BJ (cell line): ENCODE data around the gene USP34. TPM values are rescaled to one million over a fixed set of nuclear protein-coding genes. Genes with fewer than 3 reads are reported as not detected.

Experiments
- CTCF ChIA-PET: fragments of 350-600 bp; formaldehyde crosslinking; extraction: SDS; loops from one replicate; lab custom pipeline; 2021; ENCODE audit warnings: antibody characterized with exemption, inconsistent platforms; lab: Yijun Ruan, JAX
- POLR2A ChIA-PET: fragments of 300-600 bp; sonication (Branson Sonifier 250); formaldehyde crosslinking; extraction: SDS; loops from one replicate; lab custom pipeline; 2021; ENCODE audit warnings: antibody characterized with exemption; lab: Charles Lee
- DNase-seq: peaks from one replicate; pipeline ENCODE4 v3.0.0-alpha.2; 2011; ENCODE audit warnings: low read depth
- H3K27me3 ChIP-seq: 2 replicates; pipeline ENCODE4 v1.6.0; 2011; ENCODE audit warnings: low read length; ENCODE audit not compliant: control insufficient read depth, insufficient read depth
- H3K36me3 ChIP-seq: 2 replicates; pipeline ENCODE4 v1.5.1; 2011; ENCODE audit warnings: low read length; ENCODE audit not compliant: control insufficient read depth, insufficient read depth
- H3K4me3 ChIP-seq: 2 replicates; pipeline ENCODE4 v1.5.1; 2011; ENCODE audit warnings: low read depth, mild to moderate bottlenecking, control low read depth, low read length
- CTCF ChIP-seq: IDR thresholded peaks from 2 replicates; pipeline ENCODE4 v1.5.1; 2011; ENCODE audit warnings: low read depth, mild to moderate bottlenecking, control low read depth, inconsistent platforms, low read length, moderate library complexity; ENCODE audit not compliant: insufficient read depth
- polyA plus RNA-seq: library from polyadenylated mRNA; depleted of rRNA; stranded (reverse); fragments of >200 nt; gene quantifications from 2 replicates; pipeline ENCODE4 v1.2.3, GENCODE V29; 2011

The USP34 gene
- polyA plus RNA-seq, 1 experiment: 32.2 TPM

GRCh38 chr2:61327173-61327572, 143.7 kb downstream of the USP34 start:
- TF ChIP-seq CTCF: no peak
- ChIA-PET POLR2A (no interaction called here), CTCF (no interaction called here)
- Histone ChIP-seq H3K4me3 (no peak overlapping the region), H3K27me3 (no peaks in the 10 kb centered on the region), H3K36me3 (peaks cover 4% of the 10 kb centered on the region)
- no peak for DNase-seq

- CTCF ChIA-PET: no interaction called here
- no peak overlapping the region for H3K4me3 ChIP-seq
These were observed 144.5 kb downstream of the USP34 start for GRCh38 chr2:61326423-61326822.

GRCh38 chr2:61320181-61320580, 150.7 kb downstream of the USP34 start:
- H3K36me3 ChIP-seq: peaks cover 4% of the 10 kb centered on the region
- CTCF ChIA-PET: no interaction called here
- TF ChIP-seq CTCF: no peak
- no peak for DNase-seq
- no peaks in the 10 kb centered on the region for H3K27me3 ChIP-seq
- no peak overlapping the region for H3K4me3 ChIP-seq
- POLR2A ChIA-PET: no interaction called here

More at GRCh38 chr2:61326423-61326822, 144.5 kb downstream of the USP34 start:
- POLR2A ChIA-PET: no interaction called here
- no peak for DNase-seq
- TF ChIP-seq CTCF: no peak
- H3K27me3 ChIP-seq: no peaks in the 10 kb centered on the region
- peaks cover 4% of the 10 kb centered on the region for H3K36me3 ChIP-seq

GRCh38 chr2:61318553-61318952, 152.3 kb downstream of the USP34 start:
- CTCF ChIA-PET: interaction anchor here (0.9 kb wide), 1 partner anchor 340 kb away, joined by 3 read pairs; no protein-coding TSS in a partner anchor
- DNase-seq: no peak
- no peak overlapping the region for H3K4me3 ChIP-seq
- H3K36me3 ChIP-seq: no peaks in the 10 kb centered on the region
- POLR2A ChIA-PET: no interaction called here
- TF ChIP-seq CTCF: no peak
- no peaks in the 10 kb centered on the region for H3K27me3 ChIP-seq

- DNase-seq: no peak
- POLR2A ChIA-PET: no interaction called here
- Histone ChIP-seq H3K36me3 (peaks cover 3% of the 10 kb centered on the region), H3K4me3 (no peak overlapping the region), H3K27me3 (no peaks in the 10 kb centered on the region)
- TF ChIP-seq CTCF: no peak
- CTCF ChIA-PET: no interaction called here
These were observed 174.9 kb downstream of the USP34 start for GRCh38 chr2:61295981-61296380.
